HEK293T (cell line): ENCODE data around the gene RUNX3.

ENCODE experiments used
- BHLHE40 ChIP-seq: fragments of 450-650 bp; IDR thresholded peaks from 2 replicates; pipeline ENCODE4 v1.6.1; 2016; ENCODE audit warnings: mild to moderate bottlenecking, moderate library complexity, borderline replicate concordance
- ELF4 ChIP-seq: fragments of 450-650 bp; IDR thresholded peaks from 2 replicates; pipeline ENCODE4 v1.6.1; 2017; ENCODE audit warnings: antibody characterized with exemption
- FOXA1 ChIP-seq: fragments of 450-650 bp; IDR thresholded peaks from 2 replicates; pipeline ENCODE4 v1.6.1; 2016; ENCODE audit warnings: mild to moderate bottlenecking
- FOXK2 ChIP-seq: fragments of 450-650 bp; IDR thresholded peaks from 2 replicates; pipeline ENCODE4 v1.6.1; 2016; ENCODE audit warnings: mild to moderate bottlenecking
- FOXM1 ChIP-seq: fragments of 450-650 bp; IDR thresholded peaks from 2 replicates; pipeline ENCODE4 v1.6.1; 2017; ENCODE audit warnings: mild to moderate bottlenecking, borderline replicate concordance
- HDGF ChIP-seq: fragments of 450-650 bp; IDR thresholded peaks from 2 replicates; pipeline ENCODE4 v1.6.1; 2017; ENCODE audit warnings: antibody characterized with exemption, borderline replicate concordance
- NFRKB ChIP-seq: fragments of 450-650 bp; IDR thresholded peaks from 2 replicates; pipeline ENCODE4 v1.6.1; 2016; ENCODE audit warnings: mild to moderate bottlenecking, moderate library complexity
- SP1 ChIP-seq: fragments of 450-650 bp; IDR thresholded peaks from 2 replicates; pipeline ENCODE4 v1.6.1; 2017
- SUZ12 ChIP-seq: fragments of 450-650 bp; IDR thresholded peaks from 2 replicates; pipeline ENCODE4 v1.6.1; 2016; ENCODE audit warnings: mild to moderate bottlenecking
- TARDBP ChIP-seq: fragments of 450-650 bp; IDR thresholded peaks from 2 replicates; pipeline ENCODE4 v1.6.1; 2016
- TF ChIP-seq, protein P1 (sequence below): fragments of 450-650 bp; IDR thresholded peaks from 2 replicates; pipeline ENCODE4 v1.6.1; 2016

- no peak for TF ChIP-seq FOXK2
- TF ChIP-seq BHLHE40: no peak
- TF ChIP-seq TARDBP: no peak
- no peak for TF ChIP-seq FOXA1
- no peak for TF ChIP-seq SUZ12
- no peak for TF ChIP-seq NFRKB
- TF ChIP-seq, protein P1, sequence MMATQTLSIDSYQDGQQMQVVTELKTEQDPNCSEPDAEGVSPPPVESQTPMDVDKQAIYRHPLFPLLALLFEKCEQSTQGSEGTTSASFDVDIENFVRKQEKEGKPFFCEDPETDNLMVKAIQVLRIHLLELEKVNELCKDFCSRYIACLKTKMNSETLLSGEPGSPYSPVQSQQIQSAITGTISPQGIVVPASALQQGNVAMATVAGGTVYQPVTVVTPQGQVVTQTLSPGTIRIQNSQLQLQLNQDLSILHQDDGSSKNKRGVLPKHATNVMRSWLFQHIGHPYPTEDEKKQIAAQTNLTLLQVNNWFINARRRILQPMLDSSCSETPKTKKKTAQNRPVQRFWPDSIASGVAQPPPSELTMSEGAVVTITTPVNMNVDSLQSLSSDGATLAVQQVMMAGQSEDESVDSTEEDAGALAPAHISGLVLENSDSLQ: no peak
- no peak for TF ChIP-seq FOXM1
- no peak for TF ChIP-seq HDGF
- no peak for TF ChIP-seq SP1
- TF ChIP-seq ELF4: no peak
These were observed 27.0 kb downstream of the RUNX3 start for GRCh38 chr1:24903011-24903461.
